OCI-LY3 (cell line): ENCODE measurements around the gene ARFRP1.

Experiments used
- H2AFZ ChIP-seq: fragments of 200-600, 300-600 bp; shearing (Covaris generic); 2 replicates; pipeline ENCODE4 v1.6.0; 2014; ENCODE audit warnings: antibody characterized with exemption, low read depth, low read length
- H3K27ac ChIP-seq: fragments of 200-600, 300-600 bp; sonication (generic); 2 replicates; pipeline ENCODE4 v1.5.1; 2014; ENCODE audit warnings: mild to moderate bottlenecking, low read length, moderate library complexity, mixed read lengths
- H3K27me3 ChIP-seq: fragments of 200-600, 300-600 bp; sonication (generic); 2 replicates; pipeline ENCODE4 v1.6.1; 2014; ENCODE audit warnings: low read depth, low read length, mixed read lengths
- H3K36me3 ChIP-seq: fragments of 200-600, 300-600 bp; sonication (generic); replicated peaks from 2 replicates; pipeline ENCODE3; 2014; ENCODE audit warnings: low read depth, low read length, mixed read lengths
- H3K4me1 ChIP-seq: fragments of 300-600, 200-600 bp; sonication (generic); 2 replicates; pipeline ENCODE4 v1.6.1; 2014; ENCODE audit warnings: low read length, mixed read lengths
- H3K4me2 ChIP-seq: fragments of 200-600, 300-600 bp; sonication (generic); 2 replicates; pipeline ENCODE4 v1.6.1; 2014; ENCODE audit warnings: low read length, mixed read lengths
- H3K4me3 ChIP-seq: fragments of 300-600, 200-600 bp; sonication (generic); 2 replicates; pipeline ENCODE4 v1.5.1; 2014; ENCODE audit warnings: antibody characterized with exemption, mild to moderate bottlenecking, low read length, moderate library complexity
- H3K79me2 ChIP-seq: fragments of 300-600, 200-600 bp; shearing (Covaris generic); 2 replicates; pipeline ENCODE4 v1.6.1; 2014; ENCODE audit warnings: mild to moderate bottlenecking, low read length, mixed read lengths
- H3K9ac ChIP-seq: fragments of 300-600, 200-600 bp; shearing (Covaris generic); 2 replicates; pipeline ENCODE4 v1.6.0; 2014; ENCODE audit warnings: mild to moderate bottlenecking, low read length, moderate library complexity
- H3K9me3 ChIP-seq: fragments of 200-600, 300-600 bp; shearing (Covaris generic); 2 replicates; pipeline ENCODE4 v1.6.1; 2014; ENCODE audit warnings: low read length, mixed read lengths; ENCODE audit not compliant: insufficient read depth
- H4K20me1 ChIP-seq: fragments of 200-600, 300-600 bp; sonication (generic); 2 replicates; pipeline ENCODE4 v1.6.1; 2016; ENCODE audit warnings: low read length, mixed read lengths; ENCODE audit not compliant: insufficient read depth
- CTCF ChIP-seq: fragments of 200-600, 300-600 bp; sonication (generic); IDR thresholded peaks from 2 replicates; pipeline ENCODE4 v1.5.1; 2014; ENCODE audit warnings: antibody characterized with exemption, low read length, low read depth
- EZH2phosphoT487 ChIP-seq: fragments of 200-600 bp; shearing (Covaris generic); IDR thresholded peaks from 2 replicates; pipeline ENCODE4 v1.6.1; 2018; ENCODE audit warnings: antibody characterized with exemption, mixed run types, low read depth

ARFRP1 gene

GRCh38 chr20:63648895-63649589 lies 58.7 kb downstream of the ARFRP1 start:
- H3K4me2 ChIP-seq = no peak overlapping the region
- no peaks in the 10 kb centered on the region for H3K4me1 ChIP-seq
- no peaks in the 10 kb centered on the region for H3K36me3 ChIP-seq
- H3K27ac ChIP-seq = no peak overlapping the region
- H3K27me3 ChIP-seq = 0 out of 2 replicates have a peak, but pooled peaks cover 3% of the 10 kb centered on the region
- no peaks in the 10 kb centered on the region for H4K20me1 ChIP-seq
- H3K9me3 ChIP-seq = no peaks in the 10 kb centered on the region
- H3K4me3 ChIP-seq = no peak overlapping the region
- H3K79me2 ChIP-seq = no peaks in the 10 kb centered on the region
- no peak overlapping the region for H2AFZ ChIP-seq
- H3K9ac ChIP-seq = no peak overlapping the region
- TF ChIP-seq CTCF (no peak), EZH2phosphoT487 (no peak)
